ENCODE results near the gene DIP2B. TPM values are rescaled to one million over a fixed set of nuclear protein-coding genes. Genes with fewer than 3 reads are reported as not detected.

The DIP2B gene
- total RNA-seq, 1 experiment from 2014 or later = 20.0 TPM

DNA sequence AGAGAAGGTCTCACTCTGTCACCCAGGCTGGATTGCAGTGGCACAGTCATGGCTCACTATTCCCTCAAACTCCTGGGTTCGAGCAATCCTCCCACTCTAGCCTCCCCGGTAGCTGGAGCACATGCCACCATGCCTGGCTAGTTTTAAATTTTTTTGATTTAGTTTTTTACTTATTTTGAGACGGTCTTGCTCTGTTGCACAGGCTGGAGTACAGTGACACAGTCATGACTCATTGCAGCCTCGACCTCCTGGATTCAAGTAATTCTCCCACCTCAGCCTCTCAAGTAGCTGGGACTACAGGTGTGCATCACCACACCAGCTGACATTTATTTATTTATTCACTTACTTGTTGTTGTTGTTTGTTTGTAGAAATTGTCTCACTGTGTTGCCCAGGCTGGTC lies 22.2 kb upstream of the DIP2B start:
- Mint-ChIP-seq H3K9me3 (no peaks in the 10 kb centered on the region), H3K27ac (no peak overlapping the region), H3K27me3 (ENCODE audit: low read depth) (no peaks in the 10 kb centered on the region), H3K4me1 (peaks cover 7% of the 10 kb centered on the region in 2 experiments), H3K36me3 (ENCODE audit: insufficient read depth in 1 of 3, low read depth in 3 of 3) (peaks cover 0 to 6% (median 2%) of the 10 kb centered on the region in 3 experiments; a peak in 5 of 7 replicates), H3K4me3 (no peak overlapping the region)
- Histone ChIP-seq H3K79me1 (ENCODE audit: insufficient read depth, low read depth, low read length, poor library complexity, severe bottlenecking) (no peaks in the 10 kb centered on the region), H4K20me1 (ENCODE audit: control insufficient read depth, insufficient read depth, insufficient read length) (no peaks in the 10 kb centered on the region), H3K14ac (ENCODE audit: insufficient read depth, low read length) (no peak overlapping the region), H3K23ac (ENCODE audit: insufficient read length, low read depth, low read length) (no peak overlapping the region), H3K56ac (ENCODE audit: insufficient read length, low read depth, low read length) (no peak overlapping the region), H2AFZ (ENCODE audit: low read length) (no peak overlapping the region), H3K23me2 (ENCODE audit: insufficient read length, low read depth, low read length, poor library complexity, severe bottlenecking) (no peaks in the 10 kb centered on the region), H4K8ac (replicated peaks; ENCODE audit: insufficient read length, low read depth, low read length) (no peak overlapping the region), H2BK120ac (ENCODE audit: low read depth, low read length, poor library complexity, severe bottlenecking) (no peak overlapping the region), H3K27ac (ENCODE audit: insufficient read length, low read depth, low read length) (no peak overlapping the region), H2BK5ac (ENCODE audit: insufficient read length, low read length) (no peak overlapping the region), H3K27me3 (ENCODE audit: insufficient read depth, low read length) (no peaks in the 10 kb centered on the region), H4K91ac (ENCODE audit: insufficient read length, low read depth, low read length) (no peak overlapping the region), H2BK12ac (ENCODE audit: insufficient read length, low read depth, low read length) (no peak overlapping the region), H3T11ph (ENCODE audit: low read length) (no peak overlapping the region), H3K4ac (ENCODE audit: low read depth, low read length) (no peak overlapping the region), H3K18ac (ENCODE audit: insufficient read length, low read depth, low read length) (no peak overlapping the region), H3K9ac (ENCODE audit: extremely low read depth, insufficient read length, low read length) (no peak overlapping the region), H2BK20ac (ENCODE audit: low read depth, low read length, poor library complexity, severe bottlenecking) (no peak overlapping the region), H3K9me3 (ENCODE audit: control insufficient read depth, low read depth, low read length) (no peaks in the 10 kb centered on the region), H3K79me2 (ENCODE audit: insufficient read depth, low read length) (no peaks in the 10 kb centered on the region), H3K4me1 (ENCODE audit: insufficient read depth, low read length) (no peaks in the 10 kb centered on the region; the same call in 1 of the 2 replicates), H2AK5ac (ENCODE audit: insufficient read length, low read length) (no peak overlapping the region), H4K5ac (ENCODE audit: insufficient read length, low read depth, low read length) (no peak overlapping the region), H2BK15ac (ENCODE audit: low read depth, low read length) (no peak overlapping the region), H3K4me2 (ENCODE audit: insufficient read depth, insufficient read length, low read length) (no peak overlapping the region)
- WGBS (ENCODE audit: extremely low coverage, insufficient read length, low lambda C conversion rate) = no CpG with 5 or more reads among the region's 4 CpGs
- TF ChIP-seq CTCF (conservative IDR thresholded peaks at IDR 0.05) = no peak
- DNase-seq = no peak

Measured in H9 (cell line).